ENCODE measurements around the gene PANX3. TPM values are rescaled to one million over a fixed set of nuclear protein-coding genes. Genes with fewer than 3 reads are reported as not detected.
A peak's percentile ranks its signal among the peaks of the same experiment; 100 is the strongest.

PANX3 gene
- polyA plus RNA-seq, 1 experiment = not detected

DNA sequence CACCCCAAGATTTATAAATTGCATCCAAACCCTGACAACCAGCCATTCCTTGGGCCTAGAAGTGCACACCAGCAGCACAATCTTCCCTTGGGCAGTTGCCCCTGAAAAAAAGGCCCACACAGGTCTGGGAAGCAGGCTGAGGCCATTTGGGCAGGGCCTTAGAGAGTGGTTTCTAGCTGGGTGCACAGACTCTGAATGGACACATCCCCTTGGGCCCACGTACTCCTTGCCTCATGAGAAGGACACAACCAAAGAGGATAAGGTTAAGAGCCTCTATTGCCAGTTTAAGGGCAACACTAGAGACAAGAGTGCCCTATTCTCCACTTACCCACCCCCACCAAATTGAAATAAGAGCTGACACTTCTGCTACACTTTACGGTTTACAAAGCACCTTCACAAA lies 933 bp upstream of the PANX3 start:
- ChIA-PET CTCF (interaction anchor here (0.8 kb wide), 2 partner anchors 25 to 199 kb away, joined by 3 to 7 read pairs; no protein-coding TSS in a partner anchor), POLR2A (no interaction called here)
- no peak for DNase-seq (ENCODE audit: low read depth)
- TF ChIP-seq CTCF (IDR thresholded peaks at IDR 0.05; ENCODE audit: insufficient read depth, low read depth, low read length) = no peak
- H3K27me3 ChIP-seq (ENCODE audit: control insufficient read depth, insufficient read depth, low read length) = no peaks in the 10 kb centered on the region
- no peak overlapping the region for H3K4me3 ChIP-seq (ENCODE audit: low read depth, low read length)
- H3K36me3 ChIP-seq (ENCODE audit: control insufficient read depth, insufficient read depth, low read length) = no peaks in the 10 kb centered on the region

DNA sequence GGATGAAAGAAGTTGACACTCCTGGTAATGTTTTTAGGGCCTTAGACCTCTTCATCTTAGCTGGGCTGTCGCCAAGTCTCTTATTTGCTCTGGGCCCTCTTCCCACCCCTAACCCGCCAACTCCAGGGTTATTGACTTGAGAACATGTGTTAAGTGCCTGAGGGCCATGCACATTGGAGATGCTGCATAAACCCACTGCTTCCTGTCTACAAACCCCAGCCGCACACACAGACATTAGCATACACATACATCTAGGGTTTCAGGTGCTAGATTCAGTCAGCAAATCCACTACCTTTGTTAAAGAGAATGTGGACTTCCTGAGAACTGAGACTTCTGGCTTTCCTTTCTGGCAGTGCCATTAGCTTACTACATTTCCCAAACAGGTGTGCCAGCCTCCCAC lies 817 bp downstream of the PANX3 start:
- Histone ChIP-seq H3K27me3 (ENCODE audit: control insufficient read depth, insufficient read depth, low read length) (no peaks in the 10 kb centered on the region), H3K4me3 (ENCODE audit: low read depth, low read length) (no peak overlapping the region), H3K36me3 (ENCODE audit: control insufficient read depth, insufficient read depth, low read length) (no peaks in the 10 kb centered on the region)
- no peak for TF ChIP-seq CTCF (IDR thresholded peaks at IDR 0.05; ENCODE audit: insufficient read depth, low read depth, low read length)
- POLR2A ChIA-PET = no interaction called here
- no peak for DNase-seq (ENCODE audit: low read depth)
- CTCF ChIA-PET = no interaction called here

DNA sequence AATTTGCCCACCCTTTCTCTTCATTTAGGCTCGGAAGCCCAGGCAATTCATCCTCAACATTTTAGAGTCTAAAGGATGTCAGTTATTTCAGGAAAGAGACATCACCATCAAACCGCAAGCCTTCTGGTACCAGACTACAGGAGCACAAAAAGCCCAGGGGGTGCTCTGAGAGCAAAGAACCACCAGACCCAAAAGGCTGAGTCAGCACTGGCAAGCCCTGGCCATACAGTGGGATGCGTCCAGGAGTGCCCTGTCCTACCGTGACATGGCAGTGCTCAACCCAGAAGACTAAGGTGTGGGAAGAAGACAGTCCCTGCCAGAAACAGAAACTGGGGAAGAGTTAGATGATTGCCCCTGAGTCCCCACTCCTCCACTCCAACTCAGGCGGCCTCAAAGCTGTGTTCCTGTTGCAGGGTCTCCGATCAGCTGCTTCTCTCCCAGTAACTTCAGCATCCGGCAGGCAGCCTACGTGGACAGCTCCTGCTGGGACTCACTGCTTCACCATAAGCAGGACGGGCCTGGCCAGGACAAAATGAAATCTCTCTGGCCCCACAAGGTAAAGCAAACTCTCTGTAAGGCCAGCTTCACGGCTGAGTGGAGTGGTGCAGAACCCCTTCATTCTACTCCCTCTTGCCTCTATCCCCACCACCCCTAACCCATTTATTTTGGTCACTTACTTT lies 1.5 kb downstream of the PANX3 start:
- DNase-seq (ENCODE audit: low read depth) = no peak
- H3K4me3 ChIP-seq (ENCODE audit: low read depth, low read length) = no peak overlapping the region
- no peak for TF ChIP-seq CTCF (IDR thresholded peaks at IDR 0.05; ENCODE audit: insufficient read depth, low read depth, low read length)
- POLR2A ChIA-PET = no interaction called here
- H3K27me3 ChIP-seq (ENCODE audit: control insufficient read depth, insufficient read depth, low read length) = no peaks in the 10 kb centered on the region
- H3K36me3 ChIP-seq (ENCODE audit: control insufficient read depth, insufficient read depth, low read length) = no peaks in the 10 kb centered on the region
- CTCF ChIA-PET = interaction anchor here (0.8 to 1.3 kb wide), 2 partner anchors 27 to 253 kb away, joined by 3 read pairs; no protein-coding TSS in a partner anchor

- no peak for DNase-seq (ENCODE audit: low read depth)
- CTCF ChIA-PET = no interaction called here
- peaks cover 5% of the 10 kb centered on the region; the same call in 1 of the 2 replicates for H3K27me3 ChIP-seq (ENCODE audit: control insufficient read depth, insufficient read depth, low read length)
- TF ChIP-seq CTCF (IDR thresholded peaks at IDR 0.05; ENCODE audit: insufficient read depth, low read depth, low read length) = no peak
- H3K4me3 ChIP-seq (ENCODE audit: low read depth, low read length) = no peak overlapping the region
- H3K36me3 ChIP-seq (ENCODE audit: control insufficient read depth, insufficient read depth, low read length) = no peaks in the 10 kb centered on the region
- POLR2A ChIA-PET = no interaction called here
Observed at GRCh38 chr11:124618863-124619262, 7.6 kb downstream of the PANX3 start.

GRCh38 chr11:124622531-124623451 lies 11.6 kb downstream of the PANX3 start, which contains the start of gene TBRG1:
Gene TBRG1, plus strand, starts transcription at chr11:124622864. Its CDS starts 220 bp downstream, at chr11:124623084.
- CTCF ChIA-PET = interaction anchor here (0.7 to 2.6 kb wide), 3 partner anchors 11 to 135 kb away, joined by 4 to 10 read pairs (median 6); no protein-coding TSS in a partner anchor
- no peak for TF ChIP-seq CTCF (IDR thresholded peaks at IDR 0.05; ENCODE audit: insufficient read depth, low read depth, low read length)

More at GRCh38 chr11:124622531-124623451, 11.6 kb downstream of the PANX3 start, which contains the start of gene TBRG1:
- peaks cover 5% of the 10 kb centered on the region; the same call in 1 of the 2 replicates for H3K27me3 ChIP-seq (ENCODE audit: control insufficient read depth, insufficient read depth, low read length)
- H3K4me3 ChIP-seq (ENCODE audit: low read depth, low read length) = peak within 1 kb of the TSS; percentile 92
- DNase-seq (ENCODE audit: low read depth) = peak; percentile 58
- POLR2A ChIA-PET = interaction anchor here (0.5 to 0.6 kb wide), 3 partner anchors 25 to 894 kb away, joined by 3 to 8 read pairs (median 3); no protein-coding TSS in a partner anchor
- peaks cover 9% of the 10 kb centered on the region for H3K36me3 ChIP-seq (ENCODE audit: control insufficient read depth, insufficient read depth, low read length)

All from BJ (cell line).